HG03045 (cell line): ENCODE results near the gene FUZ.

ENCODE experiments used
- ATAC-seq: cut with Tn5 transposase; IDR thresholded peaks from one replicate; pipeline ENCODE4 v1.9.1; 2021; ENCODE audit warnings: mild to moderate bottlenecking, moderate library complexity; ENCODE audit not compliant: unreplicated experiment

The FUZ gene

GRCh38 chr19:49851456-49852259, 38.6 kb upstream of the FUZ start:
- ATAC-seq: peak; percentile 11

- peak; percentile 72 for ATAC-seq
These were observed 37.6 kb upstream of the FUZ start, which contains the start of gene PTOV1 for GRCh38 chr19:49850487-49851342. TSS of gene PTOV1 (plus strand) at chr19:49851159.

- no peak for ATAC-seq
These were observed 37.1 kb upstream of the FUZ start for GRCh38 chr19:49850221-49850486.

- ATAC-seq: no peak
These were observed 36.5 kb upstream of the FUZ start for GRCh38 chr19:49849433-49850220.

- no peak for ATAC-seq
These were observed 35.8 kb upstream of the FUZ start for GRCh38 chr19:49848938-49849337.

- ATAC-seq: no peak
These were observed 34.9 kb upstream of the FUZ start for GRCh38 chr19:49847731-49848696.

- no peak for ATAC-seq
These were observed 33.3 kb upstream of the FUZ start for GRCh38 chr19:49846408-49846807.

- ATAC-seq: no peak
These were observed 32.3 kb upstream of the FUZ start for GRCh38 chr19:49845414-49845813.

GRCh38 chr19:49844138-49845095, 31.3 kb upstream of the FUZ start:
- no peak for ATAC-seq

- no peak for ATAC-seq
These were observed 30.2 kb upstream of the FUZ start for GRCh38 chr19:49843265-49843664.

GRCh38 chr19:49840736-49841249, 27.7 kb upstream of the FUZ start:
- ATAC-seq: no peak

- no peak for ATAC-seq
These were observed 27.2 kb upstream of the FUZ start for GRCh38 chr19:49840321-49840720.

GRCh38 chr19:49839713-49840112, 26.6 kb upstream of the FUZ start:
- no peak for ATAC-seq

- no peak for ATAC-seq
These were observed 25.9 kb upstream of the FUZ start for GRCh38 chr19:49838885-49839588.

- ATAC-seq: no peak
These were observed 24.3 kb upstream of the FUZ start for GRCh38 chr19:49837425-49837824.

- no peak for ATAC-seq
These were observed 23.9 kb upstream of the FUZ start for GRCh38 chr19:49837009-49837310.

GRCh38 chr19:49836176-49837008, 23.3 kb upstream of the FUZ start:
- ATAC-seq: no peak

GRCh38 chr19:49835562-49835961, 22.5 kb upstream of the FUZ start:
- ATAC-seq: no peak
